NCI-H524 treated with DMSO at 0.1 percent for 48 hours (cell line): ENCODE results near the gene WNK4.
A peak's percentile ranks its signal among the peaks of the same experiment; 100 is the strongest.
"Not testable (repeated sequence)": the region's sequence is repeated elsewhere in the genome, so short reads cannot be mapped to it uniquely, and the experiment has no call there.

Experiments used
- DNase-seq: peaks from one replicate; lab custom pipeline; 2025; lab: John Stamatoyannopoulos, UW

WNK4 gene

GRCh38 chr17:42779936-42780850 lies at the start of gene WNK4:
Gene WNK4, plus strand, starts transcription at chr17:42780610. Its CDS starts 89 bp downstream, at chr17:42780699.
- peak; percentile 11 for DNase-seq

GRCh38 chr17:42740699-42741098 lies 39.7 kb upstream of the WNK4 start:
- no peak for DNase-seq

GRCh38 chr17:42742916-42743315 lies 37.5 kb upstream of the WNK4 start:
- DNase-seq = not testable (repeated sequence)

GRCh38 chr17:42743595-42744282 lies 36.7 kb upstream of the WNK4 start:
- DNase-seq = no peak

- peak; percentile 43 for DNase-seq
Observed at GRCh38 chr17:42744283-42744805, 36.1 kb upstream of the WNK4 start.

- DNase-seq = peak; percentile 75
Observed at GRCh38 chr17:42744806-42745617, 35.4 kb upstream of the WNK4 start, which contains the start of gene EZH1. Gene EZH1, minus strand, starts transcription at chr17:42745040. Its CDS starts 16,099 bp downstream, at chr17:42728941.

GRCh38 chr17:42748202-42748907 lies 32.1 kb upstream of the WNK4 start:
- no peak for DNase-seq

- DNase-seq = no peak
Observed at GRCh38 chr17:42748908-42749798, 31.3 kb upstream of the WNK4 start.

- no peak for DNase-seq
Observed at GRCh38 chr17:42750739-42751344, 29.6 kb upstream of the WNK4 start.

- no peak for DNase-seq
Observed at GRCh38 chr17:42751628-42752027, 28.8 kb upstream of the WNK4 start.

- DNase-seq = no peak
Observed at GRCh38 chr17:42754782-42755181, 25.6 kb upstream of the WNK4 start.

GRCh38 chr17:42759982-42760651 lies 20.3 kb upstream of the WNK4 start:
- DNase-seq = no peak

- DNase-seq = no peak
Observed at GRCh38 chr17:42760652-42761581, 19.5 kb upstream of the WNK4 start, which contains the start of gene RAMP2. Gene RAMP2, plus strand, starts transcription at chr17:42761227. Its CDS starts 35 bp downstream, at chr17:42761262.

GRCh38 chr17:42761638-42762037 lies 18.8 kb upstream of the WNK4 start:
- no peak for DNase-seq

- no peak for DNase-seq
Observed at GRCh38 chr17:42766124-42766523, 14.3 kb upstream of the WNK4 start.

- no peak for DNase-seq
Observed at GRCh38 chr17:42767512-42767911, 12.9 kb upstream of the WNK4 start.

GRCh38 chr17:42768006-42768405 lies 12.4 kb upstream of the WNK4 start:
- DNase-seq = not testable (repeated sequence)

GRCh38 chr17:42769964-42770363 lies 10.4 kb upstream of the WNK4 start:
- DNase-seq = not testable (repeated sequence)
